Measurements from ENCODE around the gene ZNF649. TPM values are rescaled to one million over a fixed set of nuclear protein-coding genes. Genes with fewer than 3 reads are reported as not detected.

The ZNF649 gene
- total RNA-seq, 4 donors from 2014 or later: 10.5 to 19.1 (median 14.9) TPM

DNA sequence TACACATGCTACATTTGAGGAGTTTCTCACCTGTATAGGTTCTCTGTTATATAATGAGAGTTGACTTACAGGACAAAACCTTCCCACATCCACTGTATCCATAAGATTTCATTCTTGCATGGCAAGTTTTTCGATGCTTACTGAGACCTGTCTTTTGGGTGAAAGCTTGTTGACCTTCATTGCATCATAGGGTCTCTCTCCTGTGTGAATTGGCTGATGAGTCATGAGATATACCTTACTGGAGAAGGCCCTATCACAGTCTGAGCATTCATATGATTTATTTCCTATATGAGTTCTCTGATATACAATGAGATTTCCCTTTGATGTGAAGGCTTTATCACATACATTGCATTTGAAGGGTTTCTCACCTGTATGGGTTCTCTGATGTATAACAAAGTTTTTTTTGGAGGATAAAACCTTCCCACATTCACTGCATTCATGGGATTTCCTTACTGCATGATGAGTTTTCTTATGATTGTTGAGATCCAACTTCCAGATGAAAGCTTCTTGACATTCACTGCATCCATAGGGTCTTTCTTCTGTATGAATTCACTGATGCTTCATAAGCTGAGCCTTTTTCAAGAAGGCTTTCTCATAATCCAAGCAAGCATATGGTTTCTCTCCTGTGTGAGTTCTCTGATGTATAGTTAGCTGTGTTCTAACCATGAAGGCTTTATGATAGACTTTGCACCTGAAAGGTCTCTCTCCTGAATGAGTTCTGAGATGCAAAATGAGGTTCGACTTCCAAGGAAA is 42.8 kb downstream of the ZNF649 start:
- H3K36me3 ChIP-seq: peaks cover 0 to 4% of the 10 kb centered on the region in 2 donors
- H3K9me3 ChIP-seq: peaks cover 12% of the 10 kb centered on the region
- intact Hi-C loops (cut with DNase I): loop anchor here (10.0 kb wide), 1 partner anchor 613 kb away; no protein-coding TSS in a partner anchor
- TF ChIP-seq, protein P1, sequence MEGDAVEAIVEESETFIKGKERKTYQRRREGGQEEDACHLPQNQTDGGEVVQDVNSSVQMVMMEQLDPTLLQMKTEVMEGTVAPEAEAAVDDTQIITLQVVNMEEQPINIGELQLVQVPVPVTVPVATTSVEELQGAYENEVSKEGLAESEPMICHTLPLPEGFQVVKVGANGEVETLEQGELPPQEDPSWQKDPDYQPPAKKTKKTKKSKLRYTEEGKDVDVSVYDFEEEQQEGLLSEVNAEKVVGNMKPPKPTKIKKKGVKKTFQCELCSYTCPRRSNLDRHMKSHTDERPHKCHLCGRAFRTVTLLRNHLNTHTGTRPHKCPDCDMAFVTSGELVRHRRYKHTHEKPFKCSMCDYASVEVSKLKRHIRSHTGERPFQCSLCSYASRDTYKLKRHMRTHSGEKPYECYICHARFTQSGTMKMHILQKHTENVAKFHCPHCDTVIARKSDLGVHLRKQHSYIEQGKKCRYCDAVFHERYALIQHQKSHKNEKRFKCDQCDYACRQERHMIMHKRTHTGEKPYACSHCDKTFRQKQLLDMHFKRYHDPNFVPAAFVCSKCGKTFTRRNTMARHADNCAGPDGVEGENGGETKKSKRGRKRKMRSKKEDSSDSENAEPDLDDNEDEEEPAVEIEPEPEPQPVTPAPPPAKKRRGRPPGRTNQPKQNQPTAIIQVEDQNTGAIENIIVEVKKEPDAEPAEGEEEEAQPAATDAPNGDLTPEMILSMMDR (IDR thresholded peaks at IDR 0.05): no peak
- TF ChIP-seq POLR2A (IDR thresholded peaks at IDR 0.05): no peak
- no peaks in the 10 kb centered on the region for H3K4me1 ChIP-seq
- H3K27me3 ChIP-seq: no peaks in the 10 kb centered on the region
- 93 to 100% methylated on average over 2 of the region's 2 CpGs for WGBS, 2 donors
- no peak overlapping the region for H3K4me3 ChIP-seq (replicated peaks in 1 of 3)
- no peak for DNase-seq
- no peak overlapping the region for H3K27ac ChIP-seq

Other genes with a start within 250 kb of the ZNF649 start
- 10 to 100 TPM; 11.9 to 26.2 (median 20.4) TPM for gene SPACA6, start 211.7 kb downstream of the ZNF649 start, total RNA-seq
- gene HAS1, start 181.0 kb downstream of the ZNF649 start, total RNA-seq: 1 to 10 TPM in 2 of 4 donors, not detected in 2; 1.1 to 1.5 TPM
- 1 to 10 TPM; 1.7 to 5.8 (median 3.3) TPM for gene FPR1, start 153.1 kb downstream of the ZNF649 start, total RNA-seq
- under 1 TPM in 3 of 4 donors, not detected in 1; 0.11 to 0.94 (median 0.39) TPM for gene FPR2, start 143.8 kb downstream of the ZNF649 start, total RNA-seq
- gene FPR3, start 109.9 kb downstream of the ZNF649 start, total RNA-seq: 1 to 10 TPM; 1.6 to 9.7 (median 2.7) TPM
- 10 to 100 TPM; 20.8 to 34.9 (median 22.2) TPM for gene ZNF577, start 17.1 kb downstream of the ZNF649 start, total RNA-seq
- gene ZNF613, start 22.5 kb upstream of the ZNF649 start, total RNA-seq: 10 to 100 TPM in 3 of 4 donors, 1 to 10 TPM in 1; 7.9 to 27.7 (median 15.6) TPM
- gene ZNF350, start 81.8 kb upstream of the ZNF649 start, total RNA-seq: 10 to 100 TPM; 12.0 to 27.4 (median 16.4) TPM
- 10 to 100 TPM; 19.5 to 36.9 (median 20.6) TPM for gene ZNF615, start 103.2 kb upstream of the ZNF649 start, total RNA-seq
- gene ZNF614, start 123.4 kb upstream of the ZNF649 start, total RNA-seq: 10 to 100 TPM; 10.6 to 17.6 (median 14.0) TPM
- gene ZNF432, start 143.8 kb upstream of the ZNF649 start, total RNA-seq: 10 to 100 TPM; 12.9 to 20.9 (median 16.6) TPM
- gene ZNF841, start 190.7 kb upstream of the ZNF649 start, total RNA-seq: 10 to 100 TPM; 14.9 to 23.9 (median 18.0) TPM
- gene ZNF616, start 234.9 kb upstream of the ZNF649 start, total RNA-seq: 10 to 100 TPM; 11.0 to 14.1 (median 13.2) TPM

Data from thyroid gland (tissue), 4 donors.